ENCODE data around the gene S100A8. TPM values are rescaled to one million over a fixed set of nuclear protein-coding genes. Genes with fewer than 3 reads are reported as not detected.

The S100A8 gene
- total RNA-seq, 2 donors from 2014 or later, result 1.8 TPM; not detected in 1

- intact Hi-C loops (cut with DNase I), result no loop called here
- no peak for TF ChIP-seq POLR2A (IDR thresholded peaks at IDR 0.05)
- WGBS, 2 donors, result 74 to 76% methylated on average over 7 of the region's 7 CpGs
Measured at GRCh38 chr1:153399401-153400055, 8.7 kb upstream of the S100A8 start.

GRCh38 chr1:153397924-153398651 is 7.2 kb upstream of the S100A8 start:
- TF ChIP-seq CTCF (IDR thresholded peaks at IDR 0.05), result no peak
- no peak for TF ChIP-seq POLR2A (IDR thresholded peaks at IDR 0.05)
- H3K36me3 ChIP-seq (replicated peaks in 1 of 2; ENCODE audit: insufficient read depth in 1 of 2, low read depth in 2 of 2), result no peaks in the 10 kb centered on the region
- intact Hi-C loops (cut with DNase I), result no loop called here
- no peak overlapping the region for H3K27ac ChIP-seq
- H3K4me3 ChIP-seq, result no peak overlapping the region
- DNase-seq (no peak), ATAC-seq (no peak)
- no peaks in the 10 kb centered on the region for H3K4me1 ChIP-seq
- no peaks in the 10 kb centered on the region for H3K9me3 ChIP-seq
- H3K27me3 ChIP-seq, result no peaks in the 10 kb centered on the region
- WGBS, 2 donors, result 63 to 73% methylated on average over 5 to 6 of the region's 6 CpGs

More at GRCh38 chr1:153399401-153400055, 8.7 kb upstream of the S100A8 start:
- H3K27ac ChIP-seq, result no peak overlapping the region
- H3K27me3 ChIP-seq, result no peaks in the 10 kb centered on the region
- H3K4me1 ChIP-seq, result no peaks in the 10 kb centered on the region
- no peaks in the 10 kb centered on the region for H3K9me3 ChIP-seq
- H3K36me3 ChIP-seq (replicated peaks in 1 of 2; ENCODE audit: insufficient read depth in 1 of 2, low read depth in 2 of 2), result no peaks in the 10 kb centered on the region
- H3K4me3 ChIP-seq, result no peak overlapping the region
- ATAC-seq (no peak), DNase-seq (no peak)

DNA sequence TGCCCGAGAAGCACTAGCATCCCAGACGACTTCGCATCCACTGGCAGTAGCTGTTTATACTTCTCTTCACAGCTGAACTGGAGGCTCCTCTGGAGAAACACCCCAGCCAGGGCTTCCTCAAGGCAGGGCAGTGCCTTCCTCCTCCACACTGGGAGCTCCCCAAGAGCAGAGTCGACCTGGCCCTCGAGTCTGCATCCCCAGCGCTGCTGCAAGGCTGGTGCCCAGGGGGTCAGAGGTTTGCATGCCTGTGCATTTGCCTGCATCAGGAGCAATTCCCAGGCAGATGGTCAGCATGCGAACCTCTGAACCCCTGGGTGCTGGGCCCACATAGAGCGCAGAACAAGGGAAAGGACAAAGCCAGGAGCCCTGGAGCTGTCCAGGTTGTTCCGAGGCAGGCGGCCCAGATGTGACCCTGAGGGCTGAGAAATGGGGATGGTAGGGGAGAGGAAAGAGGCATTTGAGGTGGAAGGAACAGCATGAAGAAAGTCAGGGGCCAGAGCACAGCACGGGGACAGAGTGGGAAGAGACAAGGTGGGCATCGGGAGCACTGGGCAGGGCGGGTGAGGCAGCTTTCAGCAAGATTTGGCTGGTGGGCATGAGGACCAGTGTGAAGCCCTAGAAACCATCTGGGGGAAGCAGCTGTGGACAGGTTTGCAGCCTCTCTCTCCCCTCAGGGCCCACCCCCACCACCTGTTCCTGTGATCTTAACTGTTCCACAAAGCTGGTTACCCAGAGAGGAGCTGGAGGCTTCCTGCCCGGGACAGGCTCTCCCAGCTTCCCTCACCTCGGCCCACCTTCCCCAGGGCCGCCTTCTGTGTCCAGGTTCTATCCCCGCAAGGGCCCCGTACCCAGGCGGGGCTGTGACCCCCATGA is 6.4 kb upstream of the S100A8 start:
- Histone ChIP-seq H3K4me1 (no peaks in the 10 kb centered on the region), H3K9me3 (no peaks in the 10 kb centered on the region), H3K27me3 (no peaks in the 10 kb centered on the region), H3K4me3 (no peak overlapping the region), H3K27ac (no peak overlapping the region), H3K36me3 (replicated peaks in 1 of 2; ENCODE audit: insufficient read depth in 1 of 2, low read depth in 2 of 2) (no peaks in the 10 kb centered on the region)
- 63 to 69% methylated on average over 14 to 19 of the region's 19 CpGs for WGBS, 2 donors
- no peak for TF ChIP-seq POLR2A (IDR thresholded peaks at IDR 0.05)
- TF ChIP-seq CTCF (IDR thresholded peaks at IDR 0.05), result no peak
- ATAC-seq (no peak), DNase-seq (no peak)
- intact Hi-C loops (cut with DNase I), result no loop called here

DNA sequence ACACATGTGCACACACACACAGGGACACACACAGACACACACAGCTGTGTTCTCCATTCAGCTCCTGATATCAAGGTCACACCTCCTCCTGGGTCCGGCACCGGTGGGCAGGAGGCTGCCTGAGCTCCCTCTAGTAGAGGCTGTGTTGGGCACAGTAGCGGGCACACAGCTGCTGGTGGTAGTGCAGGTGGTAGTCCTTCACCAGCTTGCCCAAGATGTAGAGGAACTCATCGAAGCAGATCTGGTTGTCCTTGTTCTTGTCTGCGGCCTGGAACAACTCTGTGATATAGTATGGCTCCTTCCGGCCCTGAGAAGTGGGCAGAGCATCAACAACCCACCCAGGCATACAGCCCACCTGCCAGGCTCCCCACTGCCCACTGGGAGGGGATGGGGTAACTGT is 5.6 kb upstream of the S100A8 start:
- DNase-seq (no peak), ATAC-seq (no peak)
- intact Hi-C loops (cut with DNase I), result no loop called here
- Histone ChIP-seq H3K27me3 (no peaks in the 10 kb centered on the region), H3K4me3 (no peak overlapping the region), H3K36me3 (replicated peaks in 1 of 2; ENCODE audit: insufficient read depth in 1 of 2, low read depth in 2 of 2) (no peaks in the 10 kb centered on the region), H3K4me1 (no peaks in the 10 kb centered on the region), H3K9me3 (no peaks in the 10 kb centered on the region), H3K27ac (no peak overlapping the region)
- no peak for TF ChIP-seq CTCF (IDR thresholded peaks at IDR 0.05)
- WGBS, 2 donors, result 62 to 67% methylated on average over 5 to 6 of the region's 6 CpGs

- Histone ChIP-seq H3K4me3 (no peak overlapping the region), H3K4me1 (no peaks in the 10 kb centered on the region), H3K36me3 (replicated peaks in 1 of 2; ENCODE audit: insufficient read depth in 1 of 2, low read depth in 2 of 2) (no peaks in the 10 kb centered on the region), H3K27ac (no peak overlapping the region), H3K9me3 (no peaks in the 10 kb centered on the region), H3K27me3 (no peaks in the 10 kb centered on the region)
- DNase-seq, result no peak
- intact Hi-C loops (cut with DNase I), result no loop called here
- TF ChIP-seq POLR2A (IDR thresholded peaks at IDR 0.05), result no peak
- TF ChIP-seq CTCF (IDR thresholded peaks at IDR 0.05), result no peak
- ATAC-seq, result no peak
- 60 to 63% methylated on average over 6 of the region's 6 CpGs for WGBS, 2 donors
Measured at GRCh38 chr1:153395776-153396175, 4.9 kb upstream of the S100A8 start.

All from body of pancreas (tissue), 4 donors.